ENCODE data around the gene SECISBP2. TPM values are rescaled to one million over a fixed set of nuclear protein-coding genes. Genes with fewer than 3 reads are reported as not detected.
A peak's percentile ranks its signal among the peaks of the same experiment; 100 is the strongest.

The SECISBP2 gene
- total RNA-seq, 2 experiments from 2014 or later, result 40.4 to 42.5 TPM

DNA sequence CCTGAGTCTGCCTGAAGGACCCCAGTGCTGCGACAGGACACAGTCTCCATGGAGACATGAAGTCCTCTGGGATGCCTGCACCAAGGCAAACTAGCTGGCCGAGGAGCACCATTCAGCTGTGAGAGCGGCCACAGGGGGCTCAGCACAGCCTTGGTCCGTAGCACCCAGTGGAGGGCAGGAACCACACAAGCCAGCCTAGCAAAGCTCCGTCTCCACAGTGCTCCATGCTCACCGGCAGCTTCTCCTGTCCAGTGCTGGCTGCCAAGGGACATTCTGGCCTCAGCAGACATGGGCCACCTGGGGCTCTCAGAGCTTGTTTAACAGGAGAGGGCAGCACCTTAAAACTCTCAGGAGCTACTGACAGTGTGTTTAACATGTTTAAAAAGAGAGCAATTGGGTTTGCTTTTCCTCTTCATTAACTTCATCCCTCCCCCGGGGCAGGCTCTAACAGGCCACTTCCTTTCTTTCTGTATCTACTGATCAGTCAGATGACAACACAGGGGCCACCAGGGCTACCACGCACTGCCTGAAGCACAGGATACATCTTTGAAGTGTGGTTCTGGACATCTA is 57.0 kb downstream of the SECISBP2 start:
- Mint-ChIP-seq H3K9me3 (no peaks in the 10 kb centered on the region), H3K4me3 (no peak overlapping the region), H3K27ac (peak overlapping the region; percentile 87), H3K27me3 (no peaks in the 10 kb centered on the region), H3K36me3 (ENCODE audit: low read depth) (peaks cover 35% of the 10 kb centered on the region), H3K4me1 (ENCODE audit: low read depth) (peaks cover 46% of the 10 kb centered on the region)
- peak; percentile 43 for ATAC-seq
- intact Hi-C loops (cut with micrococcal nuclease), result no loop called here
- ChIA-PET CTCF (interaction anchor here (0.9 to 3.9 kb wide), 2 partner anchors 174 to 200 kb away, joined by 3 to 19 read pairs; no protein-coding TSS in a partner anchor), POLR2A (interaction anchor here (0.7 to 1.6 kb wide), 3 partner anchors 14 to 57 kb away, joined by 3 to 4 read pairs (median 3); partner anchors contain the start of gene SECISBP2)
- TF ChIP-seq, protein P1, sequence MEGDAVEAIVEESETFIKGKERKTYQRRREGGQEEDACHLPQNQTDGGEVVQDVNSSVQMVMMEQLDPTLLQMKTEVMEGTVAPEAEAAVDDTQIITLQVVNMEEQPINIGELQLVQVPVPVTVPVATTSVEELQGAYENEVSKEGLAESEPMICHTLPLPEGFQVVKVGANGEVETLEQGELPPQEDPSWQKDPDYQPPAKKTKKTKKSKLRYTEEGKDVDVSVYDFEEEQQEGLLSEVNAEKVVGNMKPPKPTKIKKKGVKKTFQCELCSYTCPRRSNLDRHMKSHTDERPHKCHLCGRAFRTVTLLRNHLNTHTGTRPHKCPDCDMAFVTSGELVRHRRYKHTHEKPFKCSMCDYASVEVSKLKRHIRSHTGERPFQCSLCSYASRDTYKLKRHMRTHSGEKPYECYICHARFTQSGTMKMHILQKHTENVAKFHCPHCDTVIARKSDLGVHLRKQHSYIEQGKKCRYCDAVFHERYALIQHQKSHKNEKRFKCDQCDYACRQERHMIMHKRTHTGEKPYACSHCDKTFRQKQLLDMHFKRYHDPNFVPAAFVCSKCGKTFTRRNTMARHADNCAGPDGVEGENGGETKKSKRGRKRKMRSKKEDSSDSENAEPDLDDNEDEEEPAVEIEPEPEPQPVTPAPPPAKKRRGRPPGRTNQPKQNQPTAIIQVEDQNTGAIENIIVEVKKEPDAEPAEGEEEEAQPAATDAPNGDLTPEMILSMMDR (IDR thresholded peaks at IDR 0.05), result no peak
- peak; percentile 64 for DNase-seq

- H3K9me3 Mint-ChIP-seq, result no peaks in the 10 kb centered on the region
- no peak overlapping the region for H3K4me3 Mint-ChIP-seq
- no peak for DNase-seq
- H3K27me3 Mint-ChIP-seq, result no peaks in the 10 kb centered on the region
- peaks cover 53% of the 10 kb centered on the region for H3K4me1 Mint-ChIP-seq (ENCODE audit: low read depth)
- TF ChIP-seq, protein P1 (IDR thresholded peaks at IDR 0.05), result no peak
- H3K36me3 Mint-ChIP-seq (ENCODE audit: low read depth), result peaks cover 44% of the 10 kb centered on the region
- ATAC-seq, result no peak
- peak overlapping the region; percentile 87 for H3K27ac Mint-ChIP-seq
- POLR2A ChIA-PET, result interaction anchor here (0.7 to 1.7 kb wide), 6 partner anchors 9 to 100 kb away, joined by 3 to 6 read pairs (median 3); no protein-coding TSS in a partner anchor
- intact Hi-C loops (cut with micrococcal nuclease), result no loop called here
- CTCF ChIA-PET, result interaction anchor here (0.9 to 3.9 kb wide), 2 partner anchors 11 to 173 kb away, joined by 3 to 19 read pairs; no protein-coding TSS in a partner anchor
These were observed 58.0 kb downstream of the SECISBP2 start for GRCh38 chr9:89376286-89376685.

GRCh38 chr9:89376741-89377351 is 58.5 kb downstream of the SECISBP2 start:
- ChIA-PET POLR2A (interaction anchor here (0.6 to 1.7 kb wide), 6 partner anchors 8 to 100 kb away, joined by 3 to 6 read pairs (median 3); no protein-coding TSS in a partner anchor), CTCF (interaction anchor here (3.9 kb wide), 1 partner anchor 172 kb away, joined by 19 read pairs; no protein-coding TSS in a partner anchor)
- ATAC-seq (no peak), DNase-seq (no peak)
- H3K9me3 Mint-ChIP-seq, result no peaks in the 10 kb centered on the region
- no peak overlapping the region for H3K4me3 Mint-ChIP-seq
- peak overlapping the region; percentile 13 for H3K27ac Mint-ChIP-seq
- H3K27me3 Mint-ChIP-seq, result no peaks in the 10 kb centered on the region
- intact Hi-C loops (cut with micrococcal nuclease), result no loop called here
- H3K4me1 Mint-ChIP-seq (ENCODE audit: low read depth), result peaks cover 58% of the 10 kb centered on the region
- peaks cover 49% of the 10 kb centered on the region for H3K36me3 Mint-ChIP-seq (ENCODE audit: low read depth)
- TF ChIP-seq, protein P1 (IDR thresholded peaks at IDR 0.05), result no peak

- intact Hi-C loops (cut with micrococcal nuclease), result no loop called here
- H3K27me3 Mint-ChIP-seq, result no peaks in the 10 kb centered on the region
- H3K36me3 Mint-ChIP-seq (ENCODE audit: low read depth), result peaks cover 54% of the 10 kb centered on the region
- DNase-seq, result no peak
- CTCF ChIA-PET, result interaction anchor here (3.9 kb wide), 1 partner anchor 172 kb away, joined by 19 read pairs; no protein-coding TSS in a partner anchor
- TF ChIP-seq, protein P1 (IDR thresholded peaks at IDR 0.05), result no peak
- peak overlapping the region; percentile 13 for H3K27ac Mint-ChIP-seq
- no peak for ATAC-seq
- H3K9me3 Mint-ChIP-seq, result no peaks in the 10 kb centered on the region
- POLR2A ChIA-PET, result interaction anchor here (0.9 to 1.7 kb wide), 2 partner anchors 10 to 20 kb away, joined by 3 to 6 read pairs; no protein-coding TSS in a partner anchor
- peaks cover 62% of the 10 kb centered on the region for H3K4me1 Mint-ChIP-seq (ENCODE audit: low read depth)
- no peak overlapping the region for H3K4me3 Mint-ChIP-seq
These were observed 59.1 kb downstream of the SECISBP2 start for GRCh38 chr9:89377411-89377810.

Measured in activated CD8-positive, alpha-beta T cell treated with anti-CD3 and anti-CD28 coated beads for 36 hours (primary cell).